Endothelial cell of umbilical vein (primary cell): ENCODE results near the gene NUDT3.

ENCODE experiments used
- EZH2 ChIP-seq: IDR thresholded peaks from 2 replicates; pipeline ENCODE4 v1.6.1; 2012; ENCODE audit warnings: borderline replicate concordance, low read depth, mild to moderate bottlenecking, moderate library complexity, low read length, inconsistent platforms; ENCODE audit not compliant: severe bottlenecking
- FOS ChIP-seq: IDR thresholded peaks from 2 replicates; pipeline ENCODE4 v1.6.1; 2011; ENCODE audit warnings: mild to moderate bottlenecking, low read length, moderate library complexity, borderline replicate concordance; ENCODE audit not compliant: insufficient read depth
- GATA2 ChIP-seq: IDR thresholded peaks from 2 replicates; pipeline ENCODE4 v1.7.0; 2011; ENCODE audit warnings: low read depth, mild to moderate bottlenecking, moderate library complexity, mixed read lengths, low read length; ENCODE audit not compliant: insufficient read length, insufficient read depth
- JUN ChIP-seq: IDR thresholded peaks from 2 replicates; pipeline ENCODE4 v1.6.1; 2011; ENCODE audit warnings: borderline replicate concordance, low read depth; ENCODE audit not compliant: insufficient read length, insufficient read depth
- MAX ChIP-seq: IDR thresholded peaks from 2 replicates; pipeline ENCODE4 v1.6.1; 2011; ENCODE audit not compliant: insufficient read depth, insufficient read length
- MYC ChIP-seq: IDR thresholded peaks from one replicate; pipeline ENCODE4 v1.6.1; 2011; ENCODE audit warnings: mild to moderate bottlenecking, low read depth, low read length
- POLR2A ChIP-seq: IDR thresholded peaks from 2 replicates; pipeline ENCODE4 v1.6.1; 2012; ENCODE audit warnings: low read depth, mild to moderate bottlenecking, control low read depth, low read length
- POLR2AphosphoS5 ChIP-seq: IDR thresholded peaks from 2 replicates; pipeline ENCODE4 v1.6.1; 2012; ENCODE audit warnings: low read depth, mild to moderate bottlenecking, control low read depth, low read length, moderate library complexity; ENCODE audit not compliant: insufficient read depth
- TF ChIP-seq, protein P1 (sequence below), 2 donors: IDR thresholded peaks; 1 replicate in 1 of 2; 2 replicates in 1 of 2; pipeline ENCODE4 v1.5.1; 2011; ENCODE audit warnings: low read length in 2 of 2, mild to moderate bottlenecking in 2 of 2, moderate library complexity in 2 of 2, control low read depth in 1 of 2, inconsistent platforms in 1 of 2, low read depth in 1 of 2; ENCODE audit not compliant: insufficient read depth in 1 of 2; ENCODE audit errors: extremely low read depth in 1 of 2

GRCh38 chr6:34237316-34237721 lies 155.2 kb downstream of the NUDT3 start:
- TF ChIP-seq, protein P1, sequence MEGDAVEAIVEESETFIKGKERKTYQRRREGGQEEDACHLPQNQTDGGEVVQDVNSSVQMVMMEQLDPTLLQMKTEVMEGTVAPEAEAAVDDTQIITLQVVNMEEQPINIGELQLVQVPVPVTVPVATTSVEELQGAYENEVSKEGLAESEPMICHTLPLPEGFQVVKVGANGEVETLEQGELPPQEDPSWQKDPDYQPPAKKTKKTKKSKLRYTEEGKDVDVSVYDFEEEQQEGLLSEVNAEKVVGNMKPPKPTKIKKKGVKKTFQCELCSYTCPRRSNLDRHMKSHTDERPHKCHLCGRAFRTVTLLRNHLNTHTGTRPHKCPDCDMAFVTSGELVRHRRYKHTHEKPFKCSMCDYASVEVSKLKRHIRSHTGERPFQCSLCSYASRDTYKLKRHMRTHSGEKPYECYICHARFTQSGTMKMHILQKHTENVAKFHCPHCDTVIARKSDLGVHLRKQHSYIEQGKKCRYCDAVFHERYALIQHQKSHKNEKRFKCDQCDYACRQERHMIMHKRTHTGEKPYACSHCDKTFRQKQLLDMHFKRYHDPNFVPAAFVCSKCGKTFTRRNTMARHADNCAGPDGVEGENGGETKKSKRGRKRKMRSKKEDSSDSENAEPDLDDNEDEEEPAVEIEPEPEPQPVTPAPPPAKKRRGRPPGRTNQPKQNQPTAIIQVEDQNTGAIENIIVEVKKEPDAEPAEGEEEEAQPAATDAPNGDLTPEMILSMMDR (IDR thresholded peaks at IDR 0.05; ENCODE audit: extremely low read depth in 1 of 2, insufficient read depth in 1 of 2, low read depth in 1 of 2, low read length in 2 of 2), result no peak
- TF ChIP-seq POLR2AphosphoS5 (no peak), FOS (no peak), POLR2A (no peak), JUN (no peak), EZH2 (no peak), MAX (no peak), GATA2 (no peak), MYC (no peak)
